Measurements from ENCODE around the gene RNASE12. TPM values are rescaled to one million over a fixed set of nuclear protein-coding genes. Genes with fewer than 3 reads are reported as not detected.
A peak's percentile ranks its signal among the peaks of the same experiment; 100 is the strongest.

The RNASE12 gene
- total RNA-seq, 1 experiment from 2014 or later: not detected

DNA sequence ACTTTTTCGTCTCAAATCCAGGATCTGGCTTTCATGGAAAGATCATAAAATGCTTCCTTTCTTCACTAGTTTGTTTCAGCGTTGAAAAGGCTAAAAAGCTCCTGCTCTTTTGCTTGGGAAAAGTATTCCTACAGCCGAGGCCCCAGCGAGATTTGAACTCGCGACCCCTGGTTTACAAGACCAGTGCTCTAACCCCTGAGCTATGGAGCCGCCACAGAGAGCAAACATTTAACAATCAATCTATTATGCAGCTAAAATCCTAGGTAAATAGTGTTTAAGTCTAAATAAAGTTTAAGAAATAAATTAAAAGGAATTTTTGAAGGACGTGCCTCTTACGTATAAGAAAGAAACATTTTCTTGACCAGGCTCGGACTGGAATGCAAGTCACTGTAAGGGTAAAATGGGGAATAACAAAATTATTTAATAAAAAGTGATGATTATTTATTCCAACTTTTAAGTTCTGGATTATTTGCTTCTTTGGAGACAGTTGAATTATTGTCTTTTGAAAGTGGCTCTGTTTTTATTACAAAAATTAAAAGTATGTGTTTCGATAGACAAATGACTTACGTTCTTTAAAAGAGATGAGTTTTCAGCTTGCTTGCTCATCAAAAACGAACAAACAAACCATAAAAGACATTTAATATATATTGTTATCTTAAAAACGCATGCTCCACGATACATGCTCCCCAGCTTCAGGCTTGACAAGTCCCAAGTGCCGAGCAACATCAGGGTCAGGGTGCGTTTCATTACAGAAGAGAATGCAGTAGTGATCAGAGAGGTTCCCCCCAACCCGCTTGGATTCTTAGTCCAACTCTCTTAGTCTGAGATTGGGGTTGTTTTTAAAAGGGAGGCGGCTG, 40.1 kb upstream of the RNASE12 start:
- Histone ChIP-seq H4K91ac (ENCODE audit: insufficient read length, low read depth, low read length) (no peak overlapping the region), H2BK20ac (ENCODE audit: low read depth, low read length, poor library complexity, severe bottlenecking) (no peak overlapping the region), H4K8ac (replicated peaks; ENCODE audit: insufficient read length, low read depth, low read length) (no peak overlapping the region), H3K23ac (ENCODE audit: insufficient read length, low read depth, low read length) (no peak overlapping the region), H3K79me2 (ENCODE audit: insufficient read depth, low read length) (no peaks in the 10 kb centered on the region), H3K4ac (ENCODE audit: low read depth, low read length) (no peak overlapping the region), H3K23me2 (ENCODE audit: insufficient read length, low read depth, low read length, poor library complexity, severe bottlenecking) (peaks cover 37% of the 10 kb centered on the region), H3K4me2 (ENCODE audit: insufficient read depth, insufficient read length, low read length) (peak overlapping the region; percentile 96), H3K79me1 (ENCODE audit: insufficient read depth, low read depth, low read length, poor library complexity, severe bottlenecking) (no peaks in the 10 kb centered on the region), H2AFZ (ENCODE audit: low read length) (no peak overlapping the region), H2BK15ac (ENCODE audit: low read depth, low read length) (no peak overlapping the region), H3K9ac (ENCODE audit: extremely low read depth, insufficient read length, low read length) (peak overlapping the region; percentile 23), H3K27ac (ENCODE audit: insufficient read length, low read depth, low read length) (no peak overlapping the region), H4K20me1 (ENCODE audit: control insufficient read depth, insufficient read depth, insufficient read length) (no peaks in the 10 kb centered on the region), H3K4me1 (ENCODE audit: insufficient read depth, low read length) (no peaks in the 10 kb centered on the region), H2AK5ac (ENCODE audit: insufficient read length, low read length) (no peak overlapping the region), H3K14ac (ENCODE audit: insufficient read depth, low read length) (no peak overlapping the region), H3K56ac (ENCODE audit: insufficient read length, low read depth, low read length) (no peak overlapping the region), H2BK5ac (ENCODE audit: insufficient read length, low read length) (no peak overlapping the region), H4K5ac (ENCODE audit: insufficient read length, low read depth, low read length) (no peak overlapping the region), H3T11ph (ENCODE audit: low read length) (no peak overlapping the region), H3K27me3 (ENCODE audit: insufficient read depth, low read length) (peaks cover 6% of the 10 kb centered on the region; the same call in 1 of the 2 replicates), H3K9me3 (ENCODE audit: control insufficient read depth, low read depth, low read length) (no peaks in the 10 kb centered on the region), H2BK120ac (ENCODE audit: low read depth, low read length, poor library complexity, severe bottlenecking) (no peak overlapping the region), H2BK12ac (ENCODE audit: insufficient read length, low read depth, low read length) (no peak overlapping the region), H3K18ac (ENCODE audit: insufficient read length, low read depth, low read length) (no peak overlapping the region)
- Mint-ChIP-seq H3K9me3 (peaks cover 4 to 8% of the 10 kb centered on the region in 2 experiments; a peak in 4 of 5 replicates), H3K36me3 (ENCODE audit: insufficient read depth in 1 of 3, low read depth in 3 of 3) (no peaks in the 10 kb centered on the region; a peak in 1 of 7 replicates), H3K4me3 (peak overlapping the region; percentile 86 to 94), H3K27me3 (ENCODE audit: low read depth) (peaks cover 71% of the 10 kb centered on the region), H3K4me1 (peaks cover 27 to 29% of the 10 kb centered on the region in 2 experiments), H3K27ac (no peak overlapping the region)
- no peak for TF ChIP-seq CTCF (conservative IDR thresholded peaks at IDR 0.05)
- no CpG with 5 or more reads among the region's 19 CpGs for WGBS (ENCODE audit: extremely low coverage, insufficient read length, low lambda C conversion rate)
- DNase-seq: peak; percentile 71

Measured in H9 (cell line).